ENCODE measurements around the gene PAPOLA.
"Not testable (repeated sequence)": the region's sequence is repeated elsewhere in the genome, so short reads cannot be mapped to it uniquely, and the experiment has no call there.

The PAPOLA gene

GRCh38 chr14:96502621-96503305 is 581 bp downstream of the PAPOLA start:
- no peak for DNase-seq (ENCODE audit: low read depth)

- no peak for DNase-seq (ENCODE audit: low read depth)
These were observed 1.1 kb downstream of the PAPOLA start for GRCh38 chr14:96503306-96503679.

- DNase-seq (ENCODE audit: low read depth), result not testable (repeated sequence)
These were observed 2.2 kb downstream of the PAPOLA start for GRCh38 chr14:96504353-96504752.

- no peak for DNase-seq (ENCODE audit: low read depth)
These were observed 5.5 kb downstream of the PAPOLA start for GRCh38 chr14:96507723-96508122.

GRCh38 chr14:96508900-96509299 is 6.7 kb downstream of the PAPOLA start:
- DNase-seq (ENCODE audit: low read depth), result no peak

- no peak for DNase-seq (ENCODE audit: low read depth)
These were observed 7.4 kb downstream of the PAPOLA start for GRCh38 chr14:96509457-96510090.

- no peak for DNase-seq (ENCODE audit: low read depth)
These were observed 9.0 kb downstream of the PAPOLA start for GRCh38 chr14:96511146-96511545.

GRCh38 chr14:96511667-96512066 is 9.5 kb downstream of the PAPOLA start:
- DNase-seq (ENCODE audit: low read depth), result no peak

- DNase-seq (ENCODE audit: low read depth), result no peak
These were observed 9.9 kb downstream of the PAPOLA start for GRCh38 chr14:96512122-96512521.

GRCh38 chr14:96512602-96513397 is 10.6 kb downstream of the PAPOLA start:
- no peak for DNase-seq (ENCODE audit: low read depth)

- no peak for DNase-seq (ENCODE audit: low read depth)
These were observed 12.5 kb downstream of the PAPOLA start for GRCh38 chr14:96514694-96515093.

GRCh38 chr14:96515731-96516130 is 13.5 kb downstream of the PAPOLA start:
- no peak for DNase-seq (ENCODE audit: low read depth)

GRCh38 chr14:96516351-96516750 is 14.2 kb downstream of the PAPOLA start:
- DNase-seq (ENCODE audit: low read depth), result no peak

- no peak for DNase-seq (ENCODE audit: low read depth)
These were observed 17.8 kb downstream of the PAPOLA start for GRCh38 chr14:96519970-96520369.

- no peak for DNase-seq (ENCODE audit: low read depth)
These were observed 23.3 kb downstream of the PAPOLA start for GRCh38 chr14:96525452-96525851.

GRCh38 chr14:96532632-96533031 is 30.4 kb downstream of the PAPOLA start:
- no peak for DNase-seq (ENCODE audit: low read depth)

GRCh38 chr14:96536807-96537206 is 34.6 kb downstream of the PAPOLA start:
- no peak for DNase-seq (ENCODE audit: low read depth)

GRCh38 chr14:96538097-96538989 is 36.2 kb downstream of the PAPOLA start:
- DNase-seq (ENCODE audit: low read depth), result no peak

GRCh38 chr14:96538990-96539317 is 36.8 kb downstream of the PAPOLA start:
- DNase-seq (ENCODE audit: low read depth), result no peak

- DNase-seq (ENCODE audit: low read depth), result no peak
These were observed 52.2 kb downstream of the PAPOLA start for GRCh38 chr14:96554315-96554910.

- DNase-seq (ENCODE audit: low read depth), result no peak
These were observed 57.4 kb downstream of the PAPOLA start for GRCh38 chr14:96559571-96559970.

GRCh38 chr14:96564389-96564788 is 62.2 kb downstream of the PAPOLA start:
- no peak for DNase-seq (ENCODE audit: low read depth)

Measured in stimulated activated CD8-positive, alpha-beta memory T cell treated with anti-CD3 and anti-CD28 coated beads, Interleukin-12 subunit alpha, Interleukin-12 subunit beta, amount 100 ng/mL, for 1 hour (primary cell).